BJ (cell line): ENCODE data around the gene KIAA1614. TPM values are rescaled to one million over a fixed set of nuclear protein-coding genes. Genes with fewer than 3 reads are reported as not detected.

Source experiments
- CTCF ChIA-PET: fragments of 350-600 bp; formaldehyde crosslinking; extraction: SDS; loops from one replicate; lab custom pipeline; 2021; ENCODE audit warnings: antibody characterized with exemption, inconsistent platforms; lab: Yijun Ruan, JAX
- POLR2A ChIA-PET: fragments of 300-600 bp; sonication (Branson Sonifier 250); formaldehyde crosslinking; extraction: SDS; loops from one replicate; lab custom pipeline; 2021; ENCODE audit warnings: antibody characterized with exemption; lab: Charles Lee
- DNase-seq: peaks from one replicate; pipeline ENCODE4 v3.0.0-alpha.2; 2011; ENCODE audit warnings: low read depth
- H3K27me3 ChIP-seq: 2 replicates; pipeline ENCODE4 v1.6.0; 2011; ENCODE audit warnings: low read length; ENCODE audit not compliant: control insufficient read depth, insufficient read depth
- H3K36me3 ChIP-seq: 2 replicates; pipeline ENCODE4 v1.5.1; 2011; ENCODE audit warnings: low read length; ENCODE audit not compliant: control insufficient read depth, insufficient read depth
- H3K4me3 ChIP-seq: 2 replicates; pipeline ENCODE4 v1.5.1; 2011; ENCODE audit warnings: low read depth, mild to moderate bottlenecking, control low read depth, low read length
- CTCF ChIP-seq: IDR thresholded peaks from 2 replicates; pipeline ENCODE4 v1.5.1; 2011; ENCODE audit warnings: low read depth, mild to moderate bottlenecking, control low read depth, inconsistent platforms, low read length, moderate library complexity; ENCODE audit not compliant: insufficient read depth
- polyA plus RNA-seq: library from polyadenylated mRNA; depleted of rRNA; stranded (reverse); fragments of >200 nt; gene quantifications from 2 replicates; pipeline ENCODE4 v1.2.3, GENCODE V29; 2011

KIAA1614 gene
- polyA plus RNA-seq, 1 experiment, result 7.3 TPM

DNA sequence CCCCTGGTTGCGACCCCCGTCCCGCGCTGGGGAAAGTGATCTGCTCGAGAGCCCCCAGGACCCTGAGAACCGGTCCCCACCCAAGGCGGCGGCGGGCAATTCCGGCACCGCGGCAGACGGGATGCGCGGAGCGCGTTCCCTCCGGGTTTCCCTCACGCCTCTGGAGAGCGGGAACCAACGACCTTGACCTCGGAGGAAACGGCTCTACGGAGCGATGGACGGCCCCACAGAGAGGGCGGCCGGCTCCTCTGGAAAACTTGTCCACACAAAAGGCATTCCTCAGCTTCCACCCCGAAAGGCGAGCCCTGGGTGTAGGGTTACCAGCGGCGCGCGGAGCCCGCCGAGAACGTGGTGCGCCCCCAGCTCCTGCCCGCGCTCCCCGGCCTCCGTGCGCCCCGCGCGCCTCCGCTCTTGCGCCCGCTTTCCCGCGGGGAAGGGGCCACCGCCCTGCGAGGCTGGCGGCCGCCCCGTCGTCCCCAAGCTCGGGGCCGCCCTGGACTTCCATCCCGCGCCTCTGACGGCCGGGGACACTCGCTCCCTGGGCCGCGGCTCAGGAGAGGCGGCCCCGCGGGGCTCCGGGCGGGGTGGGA is 391 bp upstream of the KIAA1614 start:
- H3K4me3 ChIP-seq, result peak overlapping the region; percentile 65
- H3K36me3 ChIP-seq, result peaks cover 7% of the 10 kb centered on the region
- TF ChIP-seq CTCF, result no peak
- H3K27me3 ChIP-seq, result no peaks in the 10 kb centered on the region
- POLR2A ChIA-PET, result interaction anchor here (0.6 to 0.7 kb wide), 2 partner anchors 414 to 1418 kb away, joined by 5 to 12 read pairs; no protein-coding TSS in a partner anchor
- CTCF ChIA-PET, result interaction anchor here (1.0 to 1.3 kb wide), 4 partner anchors 10 to 397 kb away, joined by 3 to 7 read pairs (median 4); no protein-coding TSS in a partner anchor
- DNase-seq, result no peak

DNA sequence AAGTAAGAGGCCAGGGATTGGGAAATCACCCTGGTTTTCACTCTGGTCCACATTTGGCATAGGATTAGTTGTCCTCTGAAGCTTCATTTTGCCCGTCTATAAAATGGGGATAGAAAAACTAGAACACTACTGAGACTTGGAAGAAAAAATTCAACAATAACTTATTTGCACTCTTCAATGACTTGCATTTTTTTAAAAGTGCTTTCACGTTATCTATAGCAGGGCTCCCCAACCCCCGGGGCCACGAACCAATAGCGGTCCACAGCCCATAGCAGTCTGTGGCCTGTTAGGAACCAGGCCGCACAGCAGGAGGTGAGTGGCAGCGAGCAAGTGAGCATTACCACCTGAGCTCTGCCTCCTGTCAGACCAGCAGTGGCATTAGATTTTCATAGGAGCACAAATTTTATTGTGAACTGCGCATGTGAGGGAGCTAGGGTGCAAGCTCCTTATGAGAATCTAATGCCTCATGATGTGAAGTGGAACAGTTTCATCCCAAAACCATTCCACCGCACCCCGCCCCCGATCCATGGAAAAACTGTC is 2.8 kb downstream of the KIAA1614 start:
- ChIA-PET POLR2A (no interaction called here), CTCF (interaction anchor here (1.0 to 2.6 kb wide), 4 partner anchors 10 to 34 kb away, joined by 3 to 5 read pairs (median 4); no protein-coding TSS in a partner anchor)
- Histone ChIP-seq H3K4me3 (no peak overlapping the region), H3K27me3 (no peaks in the 10 kb centered on the region), H3K36me3 (peaks cover 14% of the 10 kb centered on the region)
- TF ChIP-seq CTCF, result no peak
- no peak for DNase-seq

- DNase-seq, result no peak
- H3K4me3 ChIP-seq, result no peak overlapping the region
- POLR2A ChIA-PET, result no interaction called here
- CTCF ChIA-PET, result interaction anchor here (1.0 to 1.4 kb wide), 3 partner anchors 10 to 227 kb away, joined by 3 to 4 read pairs (median 3); no protein-coding TSS in a partner anchor
- TF ChIP-seq CTCF, result no peak
- H3K27me3 ChIP-seq, result no peaks in the 10 kb centered on the region
- peaks cover 14% of the 10 kb centered on the region for H3K36me3 ChIP-seq
Measured at GRCh38 chr1:180916012-180916770, 3.5 kb downstream of the KIAA1614 start.

GRCh38 chr1:180916771-180917170 is 4.1 kb downstream of the KIAA1614 start:
- CTCF ChIA-PET, result interaction anchor here (1.4 kb wide), 1 partner anchor 226 kb away, joined by 3 read pairs; no protein-coding TSS in a partner anchor

More at GRCh38 chr1:180916771-180917170, 4.1 kb downstream of the KIAA1614 start:
- no peak overlapping the region for H3K4me3 ChIP-seq
- POLR2A ChIA-PET, result no interaction called here
- peaks cover 14% of the 10 kb centered on the region for H3K36me3 ChIP-seq
- no peak for DNase-seq
- no peaks in the 10 kb centered on the region for H3K27me3 ChIP-seq
- TF ChIP-seq CTCF, result no peak
